ENCODE results near the gene SKAP1.
"Not testable (repeated sequence)": the region's sequence is repeated elsewhere in the genome, so short reads cannot be mapped to it uniquely, and the experiment has no call there.

Gene SKAP1

GRCh38 chr17:48429638-48430586 is at the start of gene SKAP1:
Gene SKAP1, minus strand, starts transcription at chr17:48430214.
- no peak for DNase-seq (ENCODE audit: low spot score)

GRCh38 chr17:48479014-48479402 is 49.0 kb upstream of the SKAP1 start:
- no peak for DNase-seq (ENCODE audit: low spot score)

- no peak for DNase-seq (ENCODE audit: low spot score)
Observed at GRCh38 chr17:48478224-48479013, 48.4 kb upstream of the SKAP1 start.

- no peak for DNase-seq (ENCODE audit: low spot score)
Observed at GRCh38 chr17:48477221-48477620, 47.2 kb upstream of the SKAP1 start.

GRCh38 chr17:48472411-48473281 is 42.6 kb upstream of the SKAP1 start:
- DNase-seq (ENCODE audit: low spot score), result no peak

- no peak for DNase-seq (ENCODE audit: low spot score)
Observed at GRCh38 chr17:48471817-48472410, 41.9 kb upstream of the SKAP1 start.

GRCh38 chr17:48470388-48471034 is 40.5 kb upstream of the SKAP1 start:
- DNase-seq (ENCODE audit: low spot score), result peak; percentile 30

- no peak for DNase-seq (ENCODE audit: low spot score)
Observed at GRCh38 chr17:48469227-48469626, 39.2 kb upstream of the SKAP1 start.

GRCh38 chr17:48468299-48468698 is 38.3 kb upstream of the SKAP1 start:
- no peak for DNase-seq (ENCODE audit: low spot score)

- no peak for DNase-seq (ENCODE audit: low spot score)
Observed at GRCh38 chr17:48465884-48466283, 35.9 kb upstream of the SKAP1 start.

- DNase-seq (ENCODE audit: low spot score), result no peak
Observed at GRCh38 chr17:48463526-48463925, 33.5 kb upstream of the SKAP1 start.

- no peak for DNase-seq (ENCODE audit: low spot score)
Observed at GRCh38 chr17:48462946-48463345, 32.9 kb upstream of the SKAP1 start.

- DNase-seq (ENCODE audit: low spot score), result no peak
Observed at GRCh38 chr17:48460052-48460451, 30.0 kb upstream of the SKAP1 start.

- no peak for DNase-seq (ENCODE audit: low spot score)
Observed at GRCh38 chr17:48459070-48459844, 29.2 kb upstream of the SKAP1 start.

- peak; percentile 36 for DNase-seq (ENCODE audit: low spot score)
Observed at GRCh38 chr17:48457080-48457836, 27.2 kb upstream of the SKAP1 start.

GRCh38 chr17:48456589-48456988 is 26.6 kb upstream of the SKAP1 start:
- DNase-seq (ENCODE audit: low spot score), result no peak

- no peak for DNase-seq (ENCODE audit: low spot score)
Observed at GRCh38 chr17:48455791-48456190, 25.8 kb upstream of the SKAP1 start.

GRCh38 chr17:48453447-48453846 is 23.4 kb upstream of the SKAP1 start:
- no peak for DNase-seq (ENCODE audit: low spot score)

GRCh38 chr17:48451489-48451888 is 21.5 kb upstream of the SKAP1 start:
- DNase-seq (ENCODE audit: low spot score), result no peak

- DNase-seq (ENCODE audit: low spot score), result not testable (repeated sequence)
Observed at GRCh38 chr17:48449335-48449734, 19.3 kb upstream of the SKAP1 start.

All from COLO829 (cell line).